ENCODE data around the gene ZNF117.
"Not testable (repeated sequence)": the region's sequence is repeated elsewhere in the genome, so short reads cannot be mapped to it uniquely, and the experiment has no call there.

DNA sequence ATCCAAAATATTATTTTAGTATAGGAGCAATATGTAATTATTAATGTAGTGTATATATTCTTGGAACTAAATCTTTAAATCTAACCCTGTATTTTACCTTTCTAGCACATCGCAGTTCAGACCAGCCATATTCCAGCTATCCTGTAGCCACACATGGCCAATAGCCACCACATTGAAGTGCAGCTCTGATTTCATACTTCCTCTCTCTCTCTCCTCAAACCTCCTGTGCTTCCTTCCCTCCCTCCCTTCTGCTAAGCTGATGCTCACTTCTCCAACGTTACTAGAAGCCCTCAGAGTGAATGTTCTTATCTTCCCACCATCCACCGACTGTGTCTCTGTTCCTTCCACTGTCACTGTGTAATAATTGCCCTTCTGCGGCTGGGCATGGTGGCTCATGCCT, 16.2 kb upstream of the ZNF117 start:
- TF ChIP-seq, protein P1, sequence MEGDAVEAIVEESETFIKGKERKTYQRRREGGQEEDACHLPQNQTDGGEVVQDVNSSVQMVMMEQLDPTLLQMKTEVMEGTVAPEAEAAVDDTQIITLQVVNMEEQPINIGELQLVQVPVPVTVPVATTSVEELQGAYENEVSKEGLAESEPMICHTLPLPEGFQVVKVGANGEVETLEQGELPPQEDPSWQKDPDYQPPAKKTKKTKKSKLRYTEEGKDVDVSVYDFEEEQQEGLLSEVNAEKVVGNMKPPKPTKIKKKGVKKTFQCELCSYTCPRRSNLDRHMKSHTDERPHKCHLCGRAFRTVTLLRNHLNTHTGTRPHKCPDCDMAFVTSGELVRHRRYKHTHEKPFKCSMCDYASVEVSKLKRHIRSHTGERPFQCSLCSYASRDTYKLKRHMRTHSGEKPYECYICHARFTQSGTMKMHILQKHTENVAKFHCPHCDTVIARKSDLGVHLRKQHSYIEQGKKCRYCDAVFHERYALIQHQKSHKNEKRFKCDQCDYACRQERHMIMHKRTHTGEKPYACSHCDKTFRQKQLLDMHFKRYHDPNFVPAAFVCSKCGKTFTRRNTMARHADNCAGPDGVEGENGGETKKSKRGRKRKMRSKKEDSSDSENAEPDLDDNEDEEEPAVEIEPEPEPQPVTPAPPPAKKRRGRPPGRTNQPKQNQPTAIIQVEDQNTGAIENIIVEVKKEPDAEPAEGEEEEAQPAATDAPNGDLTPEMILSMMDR (IDR thresholded peaks at IDR 0.05; ENCODE audit: low read depth, low read length), result not testable (repeated sequence)
- not testable (repeated sequence) for TF ChIP-seq POLR2A (IDR thresholded peaks at IDR 0.05; ENCODE audit: extremely low read depth, insufficient read length); MYC (IDR thresholded peaks at IDR 0.05; ENCODE audit: low read depth, low read length)
- TF ChIP-seq, protein P2, sequence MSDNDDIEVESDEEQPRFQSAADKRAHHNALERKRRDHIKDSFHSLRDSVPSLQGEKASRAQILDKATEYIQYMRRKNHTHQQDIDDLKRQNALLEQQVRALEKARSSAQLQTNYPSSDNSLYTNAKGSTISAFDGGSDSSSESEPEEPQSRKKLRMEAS (IDR thresholded peaks at IDR 0.05; ENCODE audit: low read depth, low read length), result not testable (repeated sequence)
